ENCODE measurements around the gene LGALS7. TPM values are rescaled to one million over a fixed set of nuclear protein-coding genes. Genes with fewer than 3 reads are reported as not detected.
"Not testable (repeated sequence)": the region's sequence is repeated elsewhere in the genome, so short reads cannot be mapped to it uniquely, and the experiment has no call there.

The LGALS7 gene
- total RNA-seq, 1 donor from 2014 or later, result 269 TPM

GRCh38 chr19:38759590-38760003, 13.7 kb downstream of the LGALS7 start:
- Histone ChIP-seq H3K36me3 (no peaks in the 10 kb centered on the region), H3K9me3 (no peaks in the 10 kb centered on the region), H3K4me3 (no peak overlapping the region), H3K4me1 (no peaks in the 10 kb centered on the region), H3K27me3 (no peaks in the 10 kb centered on the region), H3K27ac (no peak overlapping the region)
- DNase-seq (ENCODE audit: extremely low spot score in 2 of 2), result no peak
- intact Hi-C loops (cut with DNase I), result no loop called here
- no peak for TF ChIP-seq POLR2A (IDR thresholded peaks at IDR 0.05)
- no peak for TF ChIP-seq CTCF (IDR thresholded peaks at IDR 0.05)
- TF ChIP-seq POLR2AphosphoS5 (IDR thresholded peaks at IDR 0.05; ENCODE audit: insufficient read depth in 1 of 2, low read depth in 1 of 2), result no peak

- H3K4me1 ChIP-seq; H3K36me3 ChIP-seq; H3K27me3 ChIP-seq; H3K27ac ChIP-seq; H3K9me3 ChIP-seq; intact Hi-C loops (cut with DNase I); H3K4me3 ChIP-seq; DNase-seq (ENCODE audit: extremely low spot score in 2 of 2): not testable (repeated sequence)
These were observed 19.1 kb downstream of the LGALS7 start for GRCh38 chr19:38754196-38754595.

- H3K4me3 ChIP-seq; DNase-seq (ENCODE audit: extremely low spot score in 2 of 2); H3K27ac ChIP-seq; intact Hi-C loops (cut with DNase I); H3K27me3 ChIP-seq; H3K36me3 ChIP-seq; H3K4me1 ChIP-seq; H3K9me3 ChIP-seq: not testable (repeated sequence)
These were observed 19.5 kb downstream of the LGALS7 start for GRCh38 chr19:38753783-38754182.

- DNase-seq (ENCODE audit: extremely low spot score in 2 of 2), result no peak
- H3K9me3 ChIP-seq, result no peaks in the 10 kb centered on the region
These were observed 28.0 kb downstream of the LGALS7 start for GRCh38 chr19:38745316-38745715.

GRCh38 chr19:38744874-38745273, 28.4 kb downstream of the LGALS7 start:
- DNase-seq (ENCODE audit: extremely low spot score in 2 of 2), result no peak
- no peak for TF ChIP-seq CTCF (IDR thresholded peaks at IDR 0.05)
- TF ChIP-seq POLR2AphosphoS5 (IDR thresholded peaks at IDR 0.05; ENCODE audit: insufficient read depth in 1 of 2, low read depth in 1 of 2), result no peak
- H3K27ac ChIP-seq, result no peak overlapping the region
- peaks cover 4% of the 10 kb centered on the region for H3K4me1 ChIP-seq
- H3K9me3 ChIP-seq, result no peaks in the 10 kb centered on the region
- no peak overlapping the region for H3K4me3 ChIP-seq
- no peaks in the 10 kb centered on the region for H3K36me3 ChIP-seq
- H3K27me3 ChIP-seq, result no peaks in the 10 kb centered on the region
- intact Hi-C loops (cut with DNase I), result no loop called here

More at GRCh38 chr19:38745316-38745715, 28.0 kb downstream of the LGALS7 start:
- Histone ChIP-seq H3K36me3 (no peaks in the 10 kb centered on the region), H3K27me3 (no peaks in the 10 kb centered on the region), H3K4me3 (no peak overlapping the region), H3K27ac (no peak overlapping the region), H3K4me1 (no peaks in the 10 kb centered on the region)
- intact Hi-C loops (cut with DNase I), result no loop called here
- TF ChIP-seq POLR2AphosphoS5 (IDR thresholded peaks at IDR 0.05; ENCODE audit: insufficient read depth in 1 of 2, low read depth in 1 of 2) (no peak), POLR2A (IDR thresholded peaks at IDR 0.05) (no peak), CTCF (IDR thresholded peaks at IDR 0.05) (no peak)

GRCh38 chr19:38744298-38744681, 29.0 kb downstream of the LGALS7 start, which contains the start of gene CAPN12:
TSS of gene CAPN12 (minus strand) at chr19:38744474. CDS start at chr19:38744165, 309 bp downstream.
- Histone ChIP-seq H3K9me3 (no peaks in the 10 kb centered on the region), H3K4me3 (no peak within 1 kb of the TSS), H3K27ac (no peak within 1 kb of the TSS), H3K36me3 (no peaks in the 10 kb centered on the region), H3K27me3 (no peaks in the 10 kb centered on the region), H3K4me1 (peaks cover 9% of the 10 kb centered on the region)
- intact Hi-C loops (cut with DNase I), result no loop called here
- no peak for TF ChIP-seq POLR2A (IDR thresholded peaks at IDR 0.05)
- TF ChIP-seq CTCF (IDR thresholded peaks at IDR 0.05), result no peak
- TF ChIP-seq POLR2AphosphoS5 (IDR thresholded peaks at IDR 0.05; ENCODE audit: insufficient read depth in 1 of 2, low read depth in 1 of 2), result no peak
- DNase-seq (ENCODE audit: extremely low spot score in 2 of 2), result no peak

Measured in vagina (tissue), 2 donors.